Measurements from ENCODE around the gene KRT2. TPM values are rescaled to one million over a fixed set of nuclear protein-coding genes. Genes with fewer than 3 reads are reported as not detected.

KRT2 gene
- total RNA-seq, 1 donor from 2014 or later = not detected

- no peak overlapping the region for H3K4me3 Mint-ChIP-seq (ENCODE audit: unreplicated experiment)
- H3K4me1 Mint-ChIP-seq (ENCODE audit: low read depth, unreplicated experiment) = peaks cover 1% of the 10 kb centered on the region
- H3K4me3 ChIP-seq (ENCODE audit: insufficient read depth, low read depth, low read length) = no peak overlapping the region
- no peak overlapping the region for H2AFZ ChIP-seq (ENCODE audit: low read depth, low read length)
- no peak for FAIRE-seq
- no peaks in the 10 kb centered on the region for H3K36me3 Mint-ChIP-seq (ENCODE audit: low read depth, unreplicated experiment)
- H3K9ac ChIP-seq (ENCODE audit: low read length) = no peak overlapping the region
- H3K9me3 Mint-ChIP-seq (ENCODE audit: unreplicated experiment) = peaks cover 1% of the 10 kb centered on the region
- H3K36me3 ChIP-seq (ENCODE audit: insufficient read depth, low read length) = no peaks in the 10 kb centered on the region
- TF ChIP-seq, protein P1, sequence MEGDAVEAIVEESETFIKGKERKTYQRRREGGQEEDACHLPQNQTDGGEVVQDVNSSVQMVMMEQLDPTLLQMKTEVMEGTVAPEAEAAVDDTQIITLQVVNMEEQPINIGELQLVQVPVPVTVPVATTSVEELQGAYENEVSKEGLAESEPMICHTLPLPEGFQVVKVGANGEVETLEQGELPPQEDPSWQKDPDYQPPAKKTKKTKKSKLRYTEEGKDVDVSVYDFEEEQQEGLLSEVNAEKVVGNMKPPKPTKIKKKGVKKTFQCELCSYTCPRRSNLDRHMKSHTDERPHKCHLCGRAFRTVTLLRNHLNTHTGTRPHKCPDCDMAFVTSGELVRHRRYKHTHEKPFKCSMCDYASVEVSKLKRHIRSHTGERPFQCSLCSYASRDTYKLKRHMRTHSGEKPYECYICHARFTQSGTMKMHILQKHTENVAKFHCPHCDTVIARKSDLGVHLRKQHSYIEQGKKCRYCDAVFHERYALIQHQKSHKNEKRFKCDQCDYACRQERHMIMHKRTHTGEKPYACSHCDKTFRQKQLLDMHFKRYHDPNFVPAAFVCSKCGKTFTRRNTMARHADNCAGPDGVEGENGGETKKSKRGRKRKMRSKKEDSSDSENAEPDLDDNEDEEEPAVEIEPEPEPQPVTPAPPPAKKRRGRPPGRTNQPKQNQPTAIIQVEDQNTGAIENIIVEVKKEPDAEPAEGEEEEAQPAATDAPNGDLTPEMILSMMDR (IDR thresholded peaks at IDR 0.05; ENCODE audit: insufficient read depth, low read depth, low read length) = no peak
- TF ChIP-seq EZH2 (IDR thresholded peaks at IDR 0.05; ENCODE audit: insufficient read depth, low read length) = no peak
- H3K27ac ChIP-seq (ENCODE audit: low read depth, low read length) = no peak overlapping the region
- H3K27ac Mint-ChIP-seq (ENCODE audit: unreplicated experiment) = no peak overlapping the region
- no peak for DNase-seq (ENCODE audit: low read depth)
- no peaks in the 10 kb centered on the region for H3K79me2 ChIP-seq (ENCODE audit: insufficient read depth, low read length)
- no peaks in the 10 kb centered on the region for H3K4me1 ChIP-seq (ENCODE audit: insufficient read depth, low read length)
- peaks cover 82% of the 10 kb centered on the region for H3K27me3 Mint-ChIP-seq (ENCODE audit: low read depth, unreplicated experiment)
- H3K9me3 ChIP-seq (ENCODE audit: insufficient read depth, low read depth, low read length) = no peaks in the 10 kb centered on the region
- no peak overlapping the region for H3K4me2 ChIP-seq (ENCODE audit: low read length)
- H3K27me3 ChIP-seq (ENCODE audit: insufficient read depth, low read length) = peaks cover 25% of the 10 kb centered on the region
- H4K20me1 ChIP-seq (ENCODE audit: insufficient read depth, low read length) = no peaks in the 10 kb centered on the region
Measured at GRCh38 chr12:52659951-52660350, 7.9 kb upstream of the KRT2 start.

DNA sequence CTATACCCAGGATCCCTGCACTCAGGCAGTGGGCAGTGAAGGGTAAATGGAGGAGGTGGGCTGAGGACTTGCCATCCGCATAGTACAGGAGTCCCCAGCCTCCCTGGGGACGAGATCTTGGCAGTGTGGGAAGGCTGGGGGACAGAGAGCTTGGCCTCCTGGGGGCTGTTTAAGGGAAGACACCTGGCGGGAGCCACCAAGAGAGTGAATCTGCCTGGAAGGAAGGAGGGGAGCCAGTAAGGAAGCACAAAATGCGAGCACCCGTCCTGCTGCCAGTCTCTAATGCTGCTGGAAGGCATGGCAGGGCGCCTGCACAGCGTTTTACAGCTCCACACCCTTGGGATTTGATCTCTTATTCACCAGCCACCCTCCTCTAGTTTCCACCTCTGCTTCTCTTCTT lies 7.4 kb upstream of the KRT2 start:
- H3K9ac ChIP-seq (ENCODE audit: low read length) = no peak overlapping the region
- no peak for DNase-seq (ENCODE audit: low read depth)
- no peak for FAIRE-seq
- no peaks in the 10 kb centered on the region for H3K79me2 ChIP-seq (ENCODE audit: insufficient read depth, low read length)
- H3K36me3 ChIP-seq (ENCODE audit: insufficient read depth, low read length) = no peaks in the 10 kb centered on the region
- no peak overlapping the region for H3K4me3 Mint-ChIP-seq (ENCODE audit: unreplicated experiment)
- no peaks in the 10 kb centered on the region for H4K20me1 ChIP-seq (ENCODE audit: insufficient read depth, low read length)
- TF ChIP-seq, protein P1 (IDR thresholded peaks at IDR 0.05; ENCODE audit: insufficient read depth, low read depth, low read length) = no peak
- no peak for TF ChIP-seq EZH2 (IDR thresholded peaks at IDR 0.05; ENCODE audit: insufficient read depth, low read length)
- H3K4me1 Mint-ChIP-seq (ENCODE audit: low read depth, unreplicated experiment) = peaks cover 1% of the 10 kb centered on the region
- no peaks in the 10 kb centered on the region for H3K9me3 ChIP-seq (ENCODE audit: insufficient read depth, low read depth, low read length)
- H3K27ac ChIP-seq (ENCODE audit: low read depth, low read length) = no peak overlapping the region
- H3K27me3 Mint-ChIP-seq (ENCODE audit: low read depth, unreplicated experiment) = peaks cover 80% of the 10 kb centered on the region
- H3K4me3 ChIP-seq (ENCODE audit: insufficient read depth, low read depth, low read length) = no peak overlapping the region
- no peaks in the 10 kb centered on the region for H3K36me3 Mint-ChIP-seq (ENCODE audit: low read depth, unreplicated experiment)
- no peak overlapping the region for H3K4me2 ChIP-seq (ENCODE audit: low read length)
- no peak overlapping the region for H3K27ac Mint-ChIP-seq (ENCODE audit: unreplicated experiment)
- H3K9me3 Mint-ChIP-seq (ENCODE audit: unreplicated experiment) = peaks cover 1% of the 10 kb centered on the region
- peaks cover 29% of the 10 kb centered on the region for H3K27me3 ChIP-seq (ENCODE audit: insufficient read depth, low read length)
- no peaks in the 10 kb centered on the region for H3K4me1 ChIP-seq (ENCODE audit: insufficient read depth, low read length)
- H2AFZ ChIP-seq (ENCODE audit: low read depth, low read length) = no peak overlapping the region

- Histone ChIP-seq H3K79me2 (ENCODE audit: insufficient read depth, low read length) (no peaks in the 10 kb centered on the region), H3K36me3 (ENCODE audit: insufficient read depth, low read length) (no peaks in the 10 kb centered on the region), H3K9me3 (ENCODE audit: insufficient read depth, low read depth, low read length) (no peaks in the 10 kb centered on the region), H3K27ac (ENCODE audit: low read depth, low read length) (no peak overlapping the region), H3K4me1 (ENCODE audit: insufficient read depth, low read length) (no peaks in the 10 kb centered on the region), H3K4me3 (ENCODE audit: insufficient read depth, low read depth, low read length) (no peak overlapping the region), H4K20me1 (ENCODE audit: insufficient read depth, low read length) (no peaks in the 10 kb centered on the region), H3K27me3 (ENCODE audit: insufficient read depth, low read length) (peaks cover 27% of the 10 kb centered on the region), H3K4me2 (ENCODE audit: low read length) (no peak overlapping the region), H3K9ac (ENCODE audit: low read length) (no peak overlapping the region), H2AFZ (ENCODE audit: low read depth, low read length) (no peak overlapping the region)
- H3K36me3 Mint-ChIP-seq (ENCODE audit: low read depth, unreplicated experiment) = no peaks in the 10 kb centered on the region
- no peak for FAIRE-seq
- no peak for DNase-seq (ENCODE audit: low read depth)
- no peaks in the 10 kb centered on the region for H3K9me3 Mint-ChIP-seq (ENCODE audit: unreplicated experiment)
- peaks cover 1% of the 10 kb centered on the region for H3K4me1 Mint-ChIP-seq (ENCODE audit: low read depth, unreplicated experiment)
- no peak overlapping the region for H3K27ac Mint-ChIP-seq (ENCODE audit: unreplicated experiment)
- peaks cover 73% of the 10 kb centered on the region for H3K27me3 Mint-ChIP-seq (ENCODE audit: low read depth, unreplicated experiment)
- TF ChIP-seq, protein P1 (IDR thresholded peaks at IDR 0.05; ENCODE audit: insufficient read depth, low read depth, low read length) = no peak
- TF ChIP-seq EZH2 (IDR thresholded peaks at IDR 0.05; ENCODE audit: insufficient read depth, low read length) = no peak
- H3K4me3 Mint-ChIP-seq (ENCODE audit: unreplicated experiment) = no peak overlapping the region
Measured at GRCh38 chr12:52658196-52658595, 6.2 kb upstream of the KRT2 start.

All from astrocyte (in vitro differentiated cells and primary cell).